ENCODE measurements around the gene ZBTB21.

DNA sequence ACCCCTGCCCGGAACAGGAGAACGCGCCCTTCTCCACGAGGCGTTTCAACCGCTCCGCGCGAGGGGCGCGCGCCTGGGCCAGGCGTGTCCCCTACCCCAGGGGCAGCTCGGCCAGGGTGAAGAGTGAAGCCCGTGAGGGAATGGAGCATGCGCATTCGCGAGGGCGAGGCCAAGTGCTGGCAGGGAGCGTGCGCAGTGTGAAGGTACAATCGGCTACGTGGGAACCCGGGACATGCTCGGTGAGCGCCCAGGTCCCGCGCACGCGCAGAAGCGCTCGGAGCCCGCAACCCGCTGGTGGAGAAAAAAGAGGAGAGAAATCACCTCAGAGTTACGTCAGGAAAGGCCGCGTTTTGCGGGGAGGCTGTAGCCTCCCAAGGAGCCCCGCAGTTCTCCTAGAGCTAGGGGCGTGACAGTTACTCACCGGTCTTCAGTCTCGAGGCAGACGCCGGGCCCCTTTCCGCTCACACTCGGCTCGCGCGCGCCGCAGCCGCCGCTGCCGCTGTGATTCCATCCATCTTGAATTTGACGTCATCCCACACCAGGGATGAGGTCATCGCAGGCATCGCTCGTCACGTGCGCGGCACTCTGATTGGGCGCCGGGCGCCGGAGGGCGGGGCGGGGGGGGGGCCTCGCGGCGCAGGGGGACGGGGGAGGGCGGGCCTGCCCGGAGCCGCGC, at the start of gene ZBTB21:
- TF ChIP-seq, protein P1, sequence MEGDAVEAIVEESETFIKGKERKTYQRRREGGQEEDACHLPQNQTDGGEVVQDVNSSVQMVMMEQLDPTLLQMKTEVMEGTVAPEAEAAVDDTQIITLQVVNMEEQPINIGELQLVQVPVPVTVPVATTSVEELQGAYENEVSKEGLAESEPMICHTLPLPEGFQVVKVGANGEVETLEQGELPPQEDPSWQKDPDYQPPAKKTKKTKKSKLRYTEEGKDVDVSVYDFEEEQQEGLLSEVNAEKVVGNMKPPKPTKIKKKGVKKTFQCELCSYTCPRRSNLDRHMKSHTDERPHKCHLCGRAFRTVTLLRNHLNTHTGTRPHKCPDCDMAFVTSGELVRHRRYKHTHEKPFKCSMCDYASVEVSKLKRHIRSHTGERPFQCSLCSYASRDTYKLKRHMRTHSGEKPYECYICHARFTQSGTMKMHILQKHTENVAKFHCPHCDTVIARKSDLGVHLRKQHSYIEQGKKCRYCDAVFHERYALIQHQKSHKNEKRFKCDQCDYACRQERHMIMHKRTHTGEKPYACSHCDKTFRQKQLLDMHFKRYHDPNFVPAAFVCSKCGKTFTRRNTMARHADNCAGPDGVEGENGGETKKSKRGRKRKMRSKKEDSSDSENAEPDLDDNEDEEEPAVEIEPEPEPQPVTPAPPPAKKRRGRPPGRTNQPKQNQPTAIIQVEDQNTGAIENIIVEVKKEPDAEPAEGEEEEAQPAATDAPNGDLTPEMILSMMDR (IDR thresholded peaks at IDR 0.05), result no peak
- peak; percentile 93 to 99 for TF ChIP-seq POLR2A (IDR thresholded peaks at IDR 0.05)

Data from adrenal gland (tissue), 5 donors.